Thoracic aorta (tissue), 2 donors: Measurements from ENCODE around the gene MTF2. TPM values are rescaled to one million over a fixed set of nuclear protein-coding genes. Genes with fewer than 3 reads are reported as not detected.
"Not testable (repeated sequence)": the region's sequence is repeated elsewhere in the genome, so short reads cannot be mapped to it uniquely, and the experiment has no call there.

Experiments used
- ATAC-seq: fragments of 150-250 bp; one replicate; pipeline ENCODE4 v1.8.0; 2017; ENCODE audit warnings: low read depth; ENCODE audit not compliant: insufficient number of reproducible peaks, low FRiP score
- DNase-seq: peaks from one replicate; pipeline ENCODE4 v3.0.0-alpha.2; 2020; ENCODE audit warnings: low spot score
- H3K27ac ChIP-seq, 2 donors: fragments of 200-600 bp; sonication (generic); 1 replicate in 1 of 2; 2 replicates in 1 of 2; pipeline ENCODE4 v1.5.1; 2016; ENCODE audit warnings: mild to moderate bottlenecking in 2 of 2, moderate library complexity in 2 of 2
- H3K27me3 ChIP-seq: fragments of 200-600 bp; sonication (generic); replicated peaks from 2 replicates; pipeline ENCODE4 v1.6.0; 2016; ENCODE audit warnings: mild to moderate bottlenecking; ENCODE audit not compliant: insufficient read depth
- H3K36me3 ChIP-seq: fragments of 200-600 bp; sonication (generic); one replicate; pipeline ENCODE4 v1.5.1; 2016
- H3K4me1 ChIP-seq, 2 donors: fragments of 200-600 bp; sonication (generic); 1 replicate in 1 of 2; 2 replicates in 1 of 2; pipeline versions ENCODE4 v1.5.1 to v1.6.0; 2016; ENCODE audit warnings: low read depth in 2 of 2, mild to moderate bottlenecking in 1 of 2; ENCODE audit not compliant: control insufficient read depth in 1 of 2
- H3K4me3 ChIP-seq: fragments of 200-600 bp; sonication (generic); 2 replicates; pipeline ENCODE4 v1.5.1; 2016; ENCODE audit warnings: mild to moderate bottlenecking
- H3K9me3 ChIP-seq: fragments of 200-600 bp; sonication (generic); 2 replicates; pipeline ENCODE4 v1.5.1; 2016
- CTCF ChIP-seq: fragments of 200-600 bp; sonication (generic); IDR thresholded peaks from one replicate; pipeline ENCODE4 v1.5.1; 2019; ENCODE audit warnings: antibody characterized with exemption
- total RNA-seq, 2 donors: library from RNA; depleted of rRNA; stranded (reverse); fragments of >200 nt; gene quantifications; one replicate each; pipeline versions ENCODE4 v1.1.0 to v1.2.3, GENCODE V29; 2016

MTF2 gene
- total RNA-seq, 2 donors from 2014 or later = 23.2 to 27.8 TPM

- H3K4me1 ChIP-seq = peaks cover 12 to 18% of the 10 kb centered on the region in 2 donors
- peak overlapping the region; percentile 13 for H3K4me3 ChIP-seq
- no peak for TF ChIP-seq CTCF
- no peaks in the 10 kb centered on the region for H3K27me3 ChIP-seq
- no peaks in the 10 kb centered on the region for H3K9me3 ChIP-seq
- ATAC-seq (no peak), DNase-seq (no peak)
- no peaks in the 10 kb centered on the region for H3K36me3 ChIP-seq
- H3K27ac ChIP-seq = no peak overlapping the region
These were observed 92.5 kb downstream of the MTF2 start for GRCh38 chr1:93171549-93172034.

- ATAC-seq (no peak), DNase-seq (no peak)
- H3K27me3 ChIP-seq = no peaks in the 10 kb centered on the region
- no peak overlapping the region for H3K4me3 ChIP-seq
- no peak for TF ChIP-seq CTCF
- no peaks in the 10 kb centered on the region for H3K9me3 ChIP-seq
- no peaks in the 10 kb centered on the region for H3K36me3 ChIP-seq
- no peak overlapping the region for H3K27ac ChIP-seq
- peaks cover 24 to 26% of the 10 kb centered on the region in 2 donors for H3K4me1 ChIP-seq
These were observed 93.7 kb downstream of the MTF2 start for GRCh38 chr1:93172778-93173177.

GRCh38 chr1:93174638-93175037 is 95.6 kb downstream of the MTF2 start:
- not testable (repeated sequence) for ATAC-seq, DNase-seq, H3K4me3 ChIP-seq, H3K36me3 ChIP-seq, H3K27me3 ChIP-seq, H3K9me3 ChIP-seq, H3K27ac ChIP-seq
- peaks cover 33 to 37% of the 10 kb centered on the region in 2 donors for H3K4me1 ChIP-seq

- no peaks in the 10 kb centered on the region for H3K27me3 ChIP-seq
- no peaks in the 10 kb centered on the region for H3K36me3 ChIP-seq
- ATAC-seq (no peak), DNase-seq (no peak)
- no peaks in the 10 kb centered on the region for H3K9me3 ChIP-seq
- peak overlapping the region in 1 of 2 donors; percentile 0 for H3K27ac ChIP-seq
- peaks cover 23 to 37% of the 10 kb centered on the region in 2 donors for H3K4me1 ChIP-seq
- TF ChIP-seq CTCF = no peak
- peak overlapping the region; percentile 82 for H3K4me3 ChIP-seq
These were observed 98.9 kb downstream of the MTF2 start for GRCh38 chr1:93177991-93178390.

GRCh38 chr1:93178418-93178817 is 99.3 kb downstream of the MTF2 start:
- Histone ChIP-seq H3K36me3 (no peaks in the 10 kb centered on the region), H3K9me3 (no peaks in the 10 kb centered on the region), H3K4me1 (peaks cover 23 to 33% of the 10 kb centered on the region in 2 donors), H3K4me3 (peak overlapping the region; percentile 82), H3K27me3 (no peaks in the 10 kb centered on the region), H3K27ac (peak overlapping the region in 1 of 2 donors; percentile 0)
- no peak for TF ChIP-seq CTCF
- ATAC-seq (no peak), DNase-seq (no peak)
